ENCODE results near the gene ESRRA.
"Not testable (repeated sequence)": the region's sequence is repeated elsewhere in the genome, so short reads cannot be mapped to it uniquely, and the experiment has no call there.

GRCh38 chr11:64315667-64316526, 10.6 kb downstream of the ESRRA start:
- TF ChIP-seq CTCF (conservative IDR thresholded peaks at IDR 0.05; ENCODE audit: low read depth, low read length); BHLHE40 (IDR thresholded peaks at IDR 0.05; ENCODE audit: low read depth, low read length); POLR2A (IDR thresholded peaks at IDR 0.05; ENCODE audit: low read depth, low read length); NFE2L2 (IDR thresholded peaks at IDR 0.05; ENCODE audit: low read depth, low read length); RCOR1 (IDR thresholded peaks at IDR 0.05; ENCODE audit: insufficient replicate concordance, low read length); SMC3 (IDR thresholded peaks at IDR 0.05; ENCODE audit: low read depth, low read length): not testable (repeated sequence)
- TF ChIP-seq, protein P1, sequence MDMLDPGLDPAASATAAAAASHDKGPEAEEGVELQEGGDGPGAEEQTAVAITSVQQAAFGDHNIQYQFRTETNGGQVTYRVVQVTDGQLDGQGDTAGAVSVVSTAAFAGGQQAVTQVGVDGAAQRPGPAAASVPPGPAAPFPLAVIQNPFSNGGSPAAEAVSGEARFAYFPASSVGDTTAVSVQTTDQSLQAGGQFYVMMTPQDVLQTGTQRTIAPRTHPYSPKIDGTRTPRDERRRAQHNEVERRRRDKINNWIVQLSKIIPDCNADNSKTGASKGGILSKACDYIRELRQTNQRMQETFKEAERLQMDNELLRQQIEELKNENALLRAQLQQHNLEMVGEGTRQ (IDR thresholded peaks at IDR 0.05; ENCODE audit: low read depth, low read length): not testable (repeated sequence)

Data from IMR-90 (cell line).